NCI-H774 (cell line): ENCODE data around the gene HOXD8.
A peak's percentile ranks its signal among the peaks of the same experiment; 100 is the strongest.

Experiments used
- DNase-seq: peaks from one replicate; lab custom pipeline; 2025; lab: John Stamatoyannopoulos, UW

HOXD8 gene

DNA sequence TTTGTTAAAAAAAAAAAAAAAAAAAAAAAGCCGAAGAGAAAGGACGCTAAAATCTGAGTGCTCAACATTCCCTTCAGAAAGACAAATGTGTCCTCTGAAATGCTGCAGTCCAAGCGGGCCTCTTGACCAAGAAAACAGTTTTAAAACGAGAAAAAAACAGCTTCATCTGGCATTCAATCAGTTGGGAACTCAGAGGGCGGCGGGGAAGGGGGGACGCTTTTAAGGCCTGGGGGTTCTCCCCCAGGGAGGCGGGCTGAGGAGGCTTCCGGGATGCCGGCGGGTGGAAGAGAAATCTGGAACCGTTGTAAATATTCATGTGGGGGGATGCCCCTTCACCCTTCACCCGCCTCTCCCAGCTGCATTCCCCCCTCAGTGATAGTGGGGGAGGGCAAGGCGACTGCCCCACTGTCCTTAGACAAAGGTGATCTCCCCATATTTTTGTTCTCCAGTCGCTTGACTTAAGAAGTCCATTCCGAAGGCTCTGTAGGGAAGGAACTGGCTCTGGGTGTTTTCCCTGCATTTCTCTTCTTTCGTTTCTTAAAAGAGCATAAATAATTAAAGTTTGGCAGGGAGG is 25.7 kb upstream of the HOXD8 start:
- no peak for DNase-seq

DNA sequence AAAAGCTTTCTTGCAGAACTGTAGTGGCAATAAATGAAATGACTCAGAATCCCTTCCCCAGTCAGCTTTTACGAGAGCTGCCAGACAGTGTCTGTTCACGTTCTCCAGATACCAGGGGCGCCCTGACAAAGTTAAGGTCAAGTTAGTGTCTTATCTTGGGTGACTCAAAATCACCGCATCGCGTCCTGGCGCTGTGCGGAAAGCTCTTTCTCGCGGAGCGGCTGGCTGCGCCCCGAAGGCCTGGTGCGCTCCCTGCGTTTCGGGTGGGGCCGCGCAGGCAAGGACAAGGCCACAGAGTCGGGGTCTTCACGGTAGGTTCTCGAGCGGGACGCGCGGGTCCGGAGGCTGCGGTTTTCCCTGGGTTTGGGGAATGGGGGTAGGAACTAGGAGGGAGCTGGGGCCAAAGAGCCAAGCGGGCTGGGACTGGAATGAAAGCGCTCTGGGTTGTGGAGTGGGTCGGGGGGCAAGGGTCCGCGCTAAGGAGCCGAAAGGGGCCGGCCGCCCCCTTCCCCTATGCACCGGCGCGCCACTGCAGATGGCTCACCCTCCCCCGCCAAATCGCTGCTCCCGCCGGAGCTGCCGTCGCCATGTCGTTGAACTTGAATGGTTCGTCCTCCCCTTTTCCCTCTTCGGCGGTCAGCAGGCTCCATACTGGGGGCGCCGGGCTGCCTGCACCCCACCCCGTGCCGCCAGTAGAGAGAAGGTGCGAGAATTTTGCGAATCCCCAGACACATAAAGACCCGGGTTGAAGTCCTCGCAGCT is 25.0 kb upstream of the HOXD8 start:
- DNase-seq: no peak

GRCh38 chr2:176105078-176105729 is 24.3 kb upstream of the HOXD8 start:
- DNase-seq: no peak

DNA sequence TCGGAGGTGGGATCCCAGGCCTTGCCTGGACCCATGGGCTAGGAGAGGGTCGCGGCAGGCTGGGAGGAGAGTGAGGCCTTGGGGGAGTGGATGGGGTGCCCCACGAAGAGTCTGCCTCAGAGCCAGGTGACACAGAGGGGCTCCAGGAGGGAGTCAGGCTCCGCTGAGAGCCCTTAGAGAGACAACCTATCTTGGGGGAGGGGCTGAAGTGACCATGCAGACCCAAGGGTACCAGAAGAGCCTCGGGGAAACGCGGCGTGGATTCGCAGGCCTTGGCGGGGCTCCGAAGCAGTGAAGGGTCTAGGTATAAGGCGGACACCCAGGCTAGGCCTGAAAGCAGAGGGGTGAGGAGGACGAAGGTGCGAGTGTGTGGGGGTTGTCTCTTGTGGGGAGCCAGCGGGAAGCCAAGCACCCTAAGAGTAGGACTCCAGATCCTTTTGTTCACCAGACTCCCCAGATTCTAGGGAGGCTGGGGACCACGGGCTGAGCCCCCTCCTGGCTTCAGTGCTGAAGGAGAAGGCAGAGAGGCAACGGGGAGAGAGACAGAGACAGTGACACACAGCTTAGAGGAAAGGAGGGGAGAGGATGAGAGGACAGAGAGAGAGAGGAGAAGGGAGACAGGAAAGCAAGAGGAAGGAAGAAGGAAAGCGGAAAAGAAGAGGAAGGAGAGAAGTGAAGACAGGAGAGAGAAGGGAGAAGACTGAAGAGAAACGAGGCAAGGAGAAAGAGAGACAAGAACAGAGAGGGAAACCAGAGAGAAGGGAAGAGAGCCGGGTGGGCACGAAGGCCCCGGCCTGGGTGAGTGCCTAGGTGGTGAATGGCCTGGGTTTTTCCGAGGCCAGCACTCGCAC is 23.6 kb upstream of the HOXD8 start:
- DNase-seq: no peak

DNA sequence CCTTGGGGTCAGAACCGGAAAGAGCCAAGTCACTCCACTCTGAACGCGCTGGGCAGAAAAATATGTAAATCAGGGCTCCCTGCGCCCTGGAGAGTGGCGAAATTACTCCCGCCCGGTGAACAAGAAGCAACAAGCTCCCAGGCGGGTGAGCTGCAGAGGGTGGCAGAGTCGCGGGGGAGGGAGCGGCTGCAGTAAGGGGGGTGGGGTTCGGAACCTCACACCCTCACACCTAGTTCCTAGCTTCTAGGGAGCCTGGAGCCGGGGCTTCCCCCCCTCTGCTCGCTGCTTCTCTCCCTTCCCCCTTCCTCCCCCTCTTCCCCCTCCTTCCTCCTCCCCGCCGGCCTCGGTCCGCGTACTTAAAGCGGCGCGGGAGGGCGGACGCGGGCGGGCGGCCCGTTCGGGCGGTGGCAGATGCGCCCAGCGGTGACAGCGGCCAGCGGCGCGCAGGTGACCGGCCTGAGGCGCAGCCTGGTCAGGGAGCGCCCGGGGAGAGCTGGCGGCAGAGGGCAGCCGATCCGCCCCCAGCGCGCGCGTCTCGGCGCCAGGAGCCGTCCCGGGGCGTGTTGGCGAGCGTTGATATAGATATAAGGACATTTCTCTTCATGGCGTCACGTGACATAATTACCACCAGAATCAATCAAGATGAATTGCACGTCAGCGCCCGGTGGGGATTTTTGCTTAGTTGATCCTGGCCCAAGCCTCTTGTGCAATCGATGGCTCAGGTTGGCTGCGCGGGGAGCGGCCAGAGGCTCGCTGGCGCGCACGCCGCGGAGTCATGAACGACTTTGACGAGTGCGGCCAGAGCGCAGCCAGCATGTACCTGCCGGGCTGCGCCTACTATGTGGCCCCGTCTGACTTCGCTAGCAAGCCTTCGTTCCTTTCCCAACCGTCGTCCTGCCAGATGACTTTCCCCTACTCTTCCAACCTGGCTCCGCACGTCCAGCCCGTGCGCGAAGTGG is 22.6 kb upstream of the HOXD8 start, which contains the start of gene HOXD11:
HOXD11 (plus strand) TSS at position 700 of the 959 bp plus-strand sequence; CDS start at position 776, 76 bp downstream.
- DNase-seq: peak; percentile 74

- DNase-seq: peak; percentile 43
Observed at GRCh38 chr2:176107731-176108181, 21.7 kb upstream of the HOXD8 start.

DNA sequence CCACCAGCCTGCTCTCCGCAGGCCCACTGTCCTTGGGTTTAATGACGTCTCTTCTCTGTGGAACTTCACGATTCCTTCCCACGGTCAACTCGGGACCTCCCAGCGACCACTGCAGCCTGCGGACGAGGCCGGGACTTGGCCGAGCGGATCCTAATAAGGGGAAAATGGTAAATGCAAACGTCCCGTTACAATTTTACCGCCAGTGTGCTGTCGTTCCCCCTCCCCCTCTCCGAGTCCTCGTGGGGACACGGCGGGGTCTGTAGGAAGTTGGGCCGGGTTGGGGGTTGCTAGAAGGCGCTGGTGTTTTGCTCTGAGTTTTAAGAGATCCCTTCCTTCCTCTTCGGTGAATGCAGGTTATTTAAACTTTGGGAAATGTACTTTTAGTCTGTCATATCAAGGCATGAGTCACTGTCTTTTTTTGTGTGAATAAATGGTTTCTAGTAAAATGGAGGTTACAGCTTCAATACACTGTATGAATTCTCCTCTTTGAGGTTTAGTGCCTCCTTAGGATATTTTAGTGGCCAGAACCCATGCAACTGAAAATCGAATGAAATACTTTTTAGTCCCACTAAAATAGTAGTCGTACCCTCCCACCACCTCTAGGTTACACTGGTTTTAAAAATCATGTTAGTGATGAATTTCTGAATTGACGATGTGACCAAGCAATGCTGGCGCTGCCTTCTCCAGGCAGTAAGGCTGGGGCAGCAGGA is 20.2 kb upstream of the HOXD8 start:
- no peak for DNase-seq

GRCh38 chr2:176109946-176110345 is 19.6 kb upstream of the HOXD8 start:
- no peak for DNase-seq

GRCh38 chr2:176110415-176111308 is 18.8 kb upstream of the HOXD8 start:
- DNase-seq: no peak

DNA sequence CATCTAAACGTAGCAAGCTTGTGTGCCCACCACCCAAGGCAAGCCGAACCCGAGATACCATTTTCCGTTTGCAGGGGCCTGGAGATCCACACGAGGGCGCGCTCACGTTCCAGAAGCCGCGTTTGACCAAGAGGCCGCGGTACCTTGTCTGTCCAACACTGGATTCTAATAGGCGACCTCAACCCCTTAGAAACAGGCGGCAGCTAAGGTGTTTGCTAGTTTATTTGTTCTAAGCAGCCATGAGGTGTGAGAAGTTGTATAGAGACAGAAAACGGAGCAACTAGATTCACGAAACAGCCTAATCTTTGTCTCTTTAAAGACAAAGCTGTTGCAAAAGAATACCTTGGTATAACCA is 18.2 kb upstream of the HOXD8 start:
- DNase-seq: no peak

DNA sequence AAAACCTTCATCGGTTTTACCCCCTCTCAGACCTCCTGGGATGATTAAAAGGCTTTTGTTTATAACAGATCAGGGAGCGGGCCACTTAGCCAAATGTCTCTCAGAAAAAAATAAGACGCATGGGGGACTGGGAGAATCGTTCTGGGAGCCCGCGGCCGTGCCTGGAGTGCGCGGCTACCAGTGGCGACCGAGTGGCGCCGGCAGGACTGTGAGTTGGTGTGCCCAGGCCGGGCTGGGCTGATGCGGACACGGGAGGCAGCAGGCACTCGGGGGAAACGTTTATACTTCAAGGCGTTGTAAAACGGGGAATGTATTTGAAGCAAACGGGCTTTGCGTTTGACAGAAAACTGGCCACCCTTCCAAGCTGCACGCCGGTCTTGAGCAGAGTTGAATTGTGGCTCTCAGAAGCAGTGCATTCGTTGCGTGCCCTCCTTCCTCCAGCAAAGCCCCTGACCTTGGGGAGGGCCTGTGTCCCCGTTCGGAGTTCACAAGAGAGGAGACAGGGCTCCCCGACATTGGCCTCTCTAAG is 17.6 kb upstream of the HOXD8 start:
- DNase-seq: no peak

DNA sequence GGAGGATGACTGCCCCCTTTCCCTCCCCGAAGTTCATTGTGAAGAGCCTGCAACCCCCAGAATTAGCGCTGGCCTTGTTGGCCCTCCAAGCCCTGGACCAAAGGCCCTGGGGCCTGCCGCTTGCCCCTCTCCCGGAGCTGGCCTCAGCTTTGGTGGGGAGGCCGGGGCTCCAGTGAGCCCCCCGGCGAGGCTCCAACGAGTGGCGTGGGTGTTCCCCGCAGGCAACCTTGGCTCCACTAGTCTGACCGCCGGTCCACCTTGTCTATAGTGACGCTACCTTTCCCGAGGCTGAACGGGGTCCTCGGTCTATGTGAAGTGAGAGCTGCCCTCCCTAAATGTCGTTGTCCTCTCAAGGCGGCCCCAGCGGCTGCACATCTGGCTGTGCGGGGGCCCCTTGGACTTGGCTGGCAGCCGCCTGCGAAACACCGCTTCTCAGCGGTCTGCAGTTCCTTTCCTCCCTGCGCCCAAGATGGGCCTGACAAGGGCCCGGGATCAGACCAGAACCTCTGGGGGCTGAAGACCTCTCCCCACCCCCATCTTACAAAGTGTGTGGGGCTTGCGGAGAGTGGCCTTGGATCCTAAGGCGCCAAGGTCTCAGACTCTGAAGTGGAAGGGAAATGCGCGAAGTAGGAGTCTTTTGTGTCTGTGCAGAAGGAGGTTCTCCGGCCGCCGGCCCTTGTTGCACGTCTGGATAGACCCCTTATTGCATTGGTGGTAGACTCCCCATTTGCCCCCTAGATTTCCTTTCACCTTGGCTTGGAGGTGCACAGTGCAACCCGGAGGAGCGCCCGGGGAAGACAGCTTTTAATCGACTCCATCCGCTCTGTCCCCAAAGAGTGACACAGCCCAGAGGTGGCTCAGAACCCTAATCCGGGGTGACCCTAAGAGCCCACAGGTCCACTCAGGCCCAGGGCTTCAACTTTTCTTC is 16.9 kb upstream of the HOXD8 start:
- DNase-seq: no peak

- DNase-seq: peak; percentile 80
Observed at GRCh38 chr2:176114120-176114929, 15.2 kb upstream of the HOXD8 start.

- DNase-seq: no peak
Observed at GRCh38 chr2:176114930-176115625, 14.4 kb upstream of the HOXD8 start.

GRCh38 chr2:176115883-176116813 is 13.4 kb upstream of the HOXD8 start, which contains the start of gene HOXD10:
Gene HOXD10, plus strand, starts transcription at chr2:176116778. Its CDS starts 56 bp downstream, at chr2:176116834.
- DNase-seq: no peak
